Measurements from ENCODE around the gene NDUFB2.

DNA sequence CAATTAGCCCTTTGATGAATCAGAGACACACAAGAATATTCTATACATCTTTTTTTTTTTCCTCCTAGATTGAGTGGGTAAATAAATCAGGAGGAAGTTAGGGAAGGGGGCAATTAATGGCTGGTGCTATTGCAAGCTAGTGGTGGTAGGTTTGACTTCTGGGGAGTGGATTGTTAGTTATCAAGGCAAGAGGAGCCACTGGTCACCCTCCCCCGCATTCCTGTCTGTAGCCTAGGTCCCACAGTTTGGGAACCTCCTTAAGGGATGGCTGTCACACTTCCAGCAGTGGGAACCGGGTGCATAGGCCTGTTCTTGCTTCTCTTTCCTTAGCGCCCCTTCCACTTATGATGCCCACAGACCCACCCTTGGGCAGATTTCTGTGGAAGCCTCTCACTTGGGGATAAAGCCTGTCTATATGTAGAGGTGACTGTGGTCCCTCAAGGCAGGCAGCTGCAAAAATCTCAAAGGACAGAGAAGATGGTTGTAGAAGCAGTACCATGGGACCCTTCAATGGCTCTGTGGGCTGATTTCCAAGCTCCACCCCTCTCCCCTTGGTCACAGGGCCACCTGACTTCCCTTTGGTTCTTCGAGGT is 26.1 kb upstream of the NDUFB2 start:
- TF ChIP-seq EZH2 (IDR thresholded peaks at IDR 0.05; ENCODE audit: insufficient read depth, poor library complexity, severe bottlenecking) (no peak), EZH2phosphoT487 (IDR thresholded peaks at IDR 0.05; ENCODE audit: insufficient read depth, low read depth) (no peak)

Data from GM23248 (cell line).